Measurements from ENCODE around the gene NMS.

- TF ChIP-seq CTCF (conservative IDR thresholded peaks at IDR 0.05 in 1 of 2, IDR thresholded peaks at IDR 0.05 in 1 of 2; ENCODE audit: low read depth in 1 of 2, low read length in 2 of 2) (no peak), EZH2 (IDR thresholded peaks at IDR 0.05; ENCODE audit: low read length, missing control alignments) (no peak)
These were observed 38.8 kb downstream of the NMS start for GRCh38 chr2:100509066-100509465.
